SH-SY5Y (cell line): ENCODE data around the gene FAM83C.

Experiments
- GATA2 ChIP-seq: IDR thresholded peaks from 2 replicates; pipeline ENCODE4 v1.6.1; 2011; ENCODE audit warnings: mild to moderate bottlenecking, low read depth, low read length
- GATA3 ChIP-seq: IDR thresholded peaks from 2 replicates; pipeline ENCODE4 v1.6.1; 2011; ENCODE audit warnings: low read depth, mild to moderate bottlenecking, low read length, moderate library complexity

DNA sequence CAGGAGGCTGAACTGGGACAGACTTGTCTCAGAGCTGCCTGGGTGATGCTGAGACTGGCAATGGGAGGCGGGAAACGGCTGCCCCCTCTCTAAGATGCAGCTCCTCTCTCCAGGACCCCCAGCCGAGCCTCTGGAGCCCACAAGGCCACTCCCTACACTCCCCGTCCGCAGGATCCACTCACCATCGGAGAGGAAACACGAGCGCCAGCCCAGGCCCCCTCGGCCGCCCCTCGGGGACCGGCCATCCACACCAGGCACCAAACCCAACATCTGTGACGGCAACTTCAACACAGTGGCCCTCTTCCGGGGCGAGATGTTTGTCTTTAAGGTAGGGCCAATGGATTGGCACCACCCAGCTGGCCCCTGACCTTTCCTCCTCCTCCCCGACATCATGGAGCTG is 25.1 kb downstream of the FAM83C start:
- no peak for TF ChIP-seq GATA2
- TF ChIP-seq GATA3, result no peak
